ENCODE results near the gene SLC35A5. TPM values are rescaled to one million over a fixed set of nuclear protein-coding genes. Genes with fewer than 3 reads are reported as not detected.

SLC35A5 gene
- total RNA-seq, 4 donors from 2014 or later = 21.9 to 43.4 (median 41.9) TPM

GRCh38 chr3:112572701-112573100 lies 10.9 kb downstream of the SLC35A5 start:
- DNase-seq (ENCODE audit: low spot score) = no peak
- no peak for TF ChIP-seq CTCF (IDR thresholded peaks at IDR 0.05)
- ATAC-seq (ENCODE audit: low FRiP score) = no peak

- no peak for DNase-seq (ENCODE audit: low spot score)
- ATAC-seq (ENCODE audit: low FRiP score) = no peak
- TF ChIP-seq CTCF (IDR thresholded peaks at IDR 0.05) = no peak
These were observed 17.4 kb downstream of the SLC35A5 start for GRCh38 chr3:112579232-112579631.

- DNase-seq (ENCODE audit: low spot score) (no peak), ATAC-seq (ENCODE audit: low FRiP score) (no peak)
- TF ChIP-seq CTCF (IDR thresholded peaks at IDR 0.05) = no peak
These were observed 17.9 kb downstream of the SLC35A5 start for GRCh38 chr3:112579697-112580096.

- ATAC-seq (ENCODE audit: low FRiP score) (peak; percentile 52), DNase-seq (ENCODE audit: low spot score) (no peak)
- no peak for TF ChIP-seq CTCF (IDR thresholded peaks at IDR 0.05)
These were observed 20.5 kb downstream of the SLC35A5 start for GRCh38 chr3:112582244-112582874.

GRCh38 chr3:112583105-112583504 lies 21.3 kb downstream of the SLC35A5 start:
- DNase-seq (ENCODE audit: low spot score) (no peak), ATAC-seq (ENCODE audit: low FRiP score) (no peak)
- TF ChIP-seq CTCF (IDR thresholded peaks at IDR 0.05) = no peak

- TF ChIP-seq CTCF (IDR thresholded peaks at IDR 0.05) = no peak
- DNase-seq (ENCODE audit: low spot score) (no peak), ATAC-seq (ENCODE audit: low FRiP score) (no peak)
These were observed 23.9 kb downstream of the SLC35A5 start for GRCh38 chr3:112585782-112586181.

GRCh38 chr3:112587336-112587735 lies 25.5 kb downstream of the SLC35A5 start:
- ATAC-seq (ENCODE audit: low FRiP score) = no peak

More at GRCh38 chr3:112587336-112587735, 25.5 kb downstream of the SLC35A5 start:
- no peak for DNase-seq (ENCODE audit: low spot score)
- no peak for TF ChIP-seq CTCF (IDR thresholded peaks at IDR 0.05)
